Measurements from ENCODE around the gene HIVEP2. TPM values are rescaled to one million over a fixed set of nuclear protein-coding genes. Genes with fewer than 3 reads are reported as not detected.

The HIVEP2 gene
- total and polyA plus RNA-seq, 5 donors from 2014 or later: 9.7 to 76.7 (median 12.3) TPM

DNA sequence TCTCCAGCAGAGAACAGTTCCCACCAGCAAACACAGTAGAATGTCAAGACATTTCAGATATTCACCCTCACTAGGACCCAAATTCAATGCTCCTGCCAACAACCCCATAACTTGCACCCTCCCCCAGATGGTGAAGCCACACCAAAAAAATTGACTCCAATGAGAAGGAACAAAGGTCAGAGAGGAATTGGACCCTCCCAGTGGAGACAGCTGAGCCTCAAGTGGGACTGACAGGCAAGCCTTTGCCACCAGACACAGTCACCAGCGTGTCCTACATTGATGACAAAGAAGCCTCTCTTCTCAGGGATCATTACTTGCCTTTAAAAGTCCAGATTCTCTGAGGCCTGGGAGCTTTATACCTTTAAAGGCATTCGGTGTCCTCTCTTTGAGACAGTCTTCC, 64.8 kb downstream of the HIVEP2 start:
- Mint-ChIP-seq H3K27me3 (no peaks in the 10 kb centered on the region), H3K4me1 (peaks cover 55 to 98% (median 82%) of the 10 kb centered on the region in 4 donors), H3K27ac (peak overlapping the region; percentile 35 to 88 (median 84)), H3K36me3 (peaks cover 40% of the 10 kb centered on the region), H3K4me3 (peak overlapping the region in 2 of 4 donors; percentile 0 to 46), H3K9me3 (peaks cover 0 to 1% (median 0%) of the 10 kb centered on the region in 7 donors)
- no peaks in the 10 kb centered on the region for H3K9me3 ChIP-seq (ENCODE audit: control insufficient read depth in 2 of 2, low read length in 2 of 2)
- H3K27me3 ChIP-seq (ENCODE audit: control insufficient read depth, insufficient read depth, low read length): no peaks in the 10 kb centered on the region
- H3K36me3 ChIP-seq (ENCODE audit: control insufficient read depth, insufficient read depth, low read length): peaks cover 7% of the 10 kb centered on the region
- DNase-seq (no peak), ATAC-seq (ENCODE audit: low read depth in 2 of 2) (no peak)
- peaks cover 71% of the 10 kb centered on the region for H3K4me1 ChIP-seq (ENCODE audit: control insufficient read depth, insufficient read depth, low read length, poor library complexity, severe bottlenecking)
- H3K27ac ChIP-seq (ENCODE audit: insufficient read depth, low read length, poor library complexity, severe bottlenecking): no peak overlapping the region
- H3K4me3 ChIP-seq (ENCODE audit: low read depth, low read length): peak overlapping the region; percentile 28

DNA sequence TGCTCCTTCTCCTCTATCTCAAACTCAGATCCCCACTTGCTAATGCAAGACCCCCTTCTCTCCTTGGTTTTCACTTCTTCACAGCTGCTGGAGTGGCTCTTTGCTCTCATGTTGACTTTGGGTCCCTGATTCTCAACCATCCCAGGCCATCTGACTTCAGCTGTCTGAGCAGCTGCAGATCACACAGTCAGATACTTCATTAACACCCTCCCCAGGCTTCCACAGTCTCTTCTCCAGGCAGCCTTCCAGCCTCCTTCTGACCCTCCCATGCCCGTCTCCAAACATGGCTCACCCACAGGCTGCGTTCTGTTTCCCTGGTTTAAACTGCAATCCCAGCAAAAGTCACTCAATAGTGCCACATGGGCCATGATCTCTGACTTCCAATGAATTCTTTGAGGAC, 65.4 kb downstream of the HIVEP2 start:
- DNase-seq: no peak
- ATAC-seq (ENCODE audit: low read depth in 2 of 2): no peak
- H3K27ac Mint-ChIP-seq: peak overlapping the region; percentile 35 to 88 (median 84)
- no peaks in the 10 kb centered on the region for H3K27me3 ChIP-seq (ENCODE audit: control insufficient read depth, insufficient read depth, low read length)
- peaks cover 68% of the 10 kb centered on the region for H3K4me1 ChIP-seq (ENCODE audit: control insufficient read depth, insufficient read depth, low read length, poor library complexity, severe bottlenecking)
- no peaks in the 10 kb centered on the region for H3K9me3 ChIP-seq (ENCODE audit: control insufficient read depth in 2 of 2, low read length in 2 of 2)
- no peak overlapping the region for H3K4me3 ChIP-seq (ENCODE audit: low read depth, low read length)
- H3K36me3 ChIP-seq (ENCODE audit: control insufficient read depth, insufficient read depth, low read length): peaks cover 8% of the 10 kb centered on the region
- H3K36me3 Mint-ChIP-seq: peaks cover 42% of the 10 kb centered on the region
- H3K4me1 Mint-ChIP-seq: peaks cover 61 to 98% (median 86%) of the 10 kb centered on the region in 4 donors
- H3K27me3 Mint-ChIP-seq: no peaks in the 10 kb centered on the region
- no peak overlapping the region for H3K27ac ChIP-seq (ENCODE audit: insufficient read depth, low read length, poor library complexity, severe bottlenecking)
- H3K9me3 Mint-ChIP-seq: peaks cover 0 to 1% (median 0%) of the 10 kb centered on the region in 7 donors
- peak overlapping the region in 3 of 4 donors; percentile 44 to 47 (median 46) for H3K4me3 Mint-ChIP-seq

DNA sequence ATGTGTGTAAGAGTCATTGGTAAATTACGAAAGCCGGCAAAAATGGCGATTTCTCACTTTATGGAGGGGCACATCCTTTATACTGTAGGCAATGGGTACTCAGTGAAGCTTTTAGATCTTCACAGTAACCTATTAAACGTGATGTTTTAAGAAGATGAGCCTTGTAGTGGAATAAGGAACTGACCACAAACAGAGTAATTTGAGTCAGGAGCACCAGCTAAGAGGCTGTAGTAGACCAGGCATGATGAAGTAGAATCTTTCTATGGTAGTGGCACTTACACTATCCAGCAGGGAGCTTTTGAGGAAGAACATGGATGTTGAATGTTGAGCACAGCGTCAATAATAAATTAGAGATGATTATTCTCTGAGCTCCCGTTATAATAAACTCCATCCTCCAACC, 65.9 kb downstream of the HIVEP2 start:
- Histone ChIP-seq H3K36me3 (ENCODE audit: control insufficient read depth, insufficient read depth, low read length) (peaks cover 8% of the 10 kb centered on the region), H3K4me3 (ENCODE audit: low read depth, low read length) (no peak overlapping the region), H3K9me3 (ENCODE audit: control insufficient read depth in 2 of 2, low read length in 2 of 2) (no peaks in the 10 kb centered on the region), H3K27me3 (ENCODE audit: control insufficient read depth, insufficient read depth, low read length) (no peaks in the 10 kb centered on the region), H3K4me1 (ENCODE audit: control insufficient read depth, insufficient read depth, low read length, poor library complexity, severe bottlenecking) (peaks cover 68% of the 10 kb centered on the region), H3K27ac (ENCODE audit: insufficient read depth, low read length, poor library complexity, severe bottlenecking) (no peak overlapping the region)
- H3K27ac Mint-ChIP-seq: peak overlapping the region; percentile 48 to 88 (median 84)
- DNase-seq (no peak), ATAC-seq (ENCODE audit: low read depth in 2 of 2) (no peak)
- peaks cover 42% of the 10 kb centered on the region for H3K36me3 Mint-ChIP-seq
- H3K4me1 Mint-ChIP-seq: peaks cover 61 to 97% (median 85%) of the 10 kb centered on the region in 4 donors
- no peaks in the 10 kb centered on the region for H3K27me3 Mint-ChIP-seq
- H3K9me3 Mint-ChIP-seq: peaks cover 0 to 1% (median 0%) of the 10 kb centered on the region in 7 donors
- peak overlapping the region in 2 of 4 donors; percentile 46 to 47 for H3K4me3 Mint-ChIP-seq

DNA sequence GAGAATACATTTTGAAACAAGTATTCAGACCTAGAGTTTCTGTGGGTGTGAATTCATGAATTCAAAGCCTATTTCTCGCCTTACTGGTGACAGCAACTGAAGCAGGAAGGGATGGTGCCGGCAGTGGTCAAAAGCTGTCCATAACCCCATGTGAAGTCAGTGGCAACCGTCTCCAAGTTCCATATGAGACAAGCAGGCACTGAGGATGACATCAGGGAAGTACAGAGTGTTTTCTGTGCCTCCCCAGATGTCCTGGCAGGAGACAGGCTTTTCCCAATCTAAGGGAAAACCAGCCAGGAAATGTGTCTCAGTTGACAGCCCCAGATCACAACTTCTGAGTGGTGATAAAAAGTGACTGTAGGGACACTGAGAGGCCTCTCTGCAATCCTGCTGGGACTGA, 66.6 kb downstream of the HIVEP2 start:
- DNase-seq: no peak
- H3K36me3 Mint-ChIP-seq: peaks cover 42% of the 10 kb centered on the region
- Histone ChIP-seq H3K27ac (ENCODE audit: insufficient read depth, low read length, poor library complexity, severe bottlenecking) (peak overlapping the region; percentile 24), H3K4me3 (ENCODE audit: low read depth, low read length) (peak overlapping the region; percentile 39), H3K27me3 (ENCODE audit: control insufficient read depth, insufficient read depth, low read length) (no peaks in the 10 kb centered on the region), H3K9me3 (ENCODE audit: control insufficient read depth in 2 of 2, low read length in 2 of 2) (no peaks in the 10 kb centered on the region), H3K36me3 (ENCODE audit: control insufficient read depth, insufficient read depth, low read length) (peaks cover 8% of the 10 kb centered on the region), H3K4me1 (ENCODE audit: control insufficient read depth, insufficient read depth, low read length, poor library complexity, severe bottlenecking) (peaks cover 65% of the 10 kb centered on the region)
- H3K27me3 Mint-ChIP-seq: no peaks in the 10 kb centered on the region
- H3K27ac Mint-ChIP-seq: peak overlapping the region; percentile 48 to 64 (median 52)
- H3K4me1 Mint-ChIP-seq: peaks cover 65 to 97% (median 86%) of the 10 kb centered on the region in 4 donors
- peak overlapping the region in 2 of 4 donors; percentile 11 to 15 for H3K4me3 Mint-ChIP-seq
- no peak for ATAC-seq (ENCODE audit: low read depth in 2 of 2)
- peaks cover 0 to 1% (median 0%) of the 10 kb centered on the region in 7 donors for H3K9me3 Mint-ChIP-seq

DNA sequence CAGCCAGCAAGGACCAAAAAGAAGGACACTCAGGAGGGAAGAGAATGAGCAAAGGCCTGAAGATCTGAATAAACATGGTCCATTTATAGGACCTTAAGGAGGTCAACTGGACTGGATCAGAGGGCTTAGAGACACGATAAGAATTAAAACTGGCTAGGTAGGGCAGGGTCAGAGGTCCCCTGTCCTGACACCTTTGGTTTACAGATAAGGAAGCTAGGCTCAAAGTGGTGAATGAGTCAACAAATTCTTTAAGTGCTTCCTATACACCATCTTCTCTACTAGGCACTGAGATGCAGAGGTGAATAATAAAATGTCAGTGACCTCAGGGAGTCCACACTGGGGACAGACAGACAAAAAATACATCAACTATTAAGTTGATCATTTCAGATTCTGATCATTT, 70.3 kb downstream of the HIVEP2 start:
- Histone ChIP-seq H3K9me3 (ENCODE audit: control insufficient read depth in 2 of 2, low read length in 2 of 2) (no peaks in the 10 kb centered on the region), H3K27ac (ENCODE audit: insufficient read depth, low read length, poor library complexity, severe bottlenecking) (peak overlapping the region; percentile 66), H3K36me3 (ENCODE audit: control insufficient read depth, insufficient read depth, low read length) (peaks cover 11% of the 10 kb centered on the region), H3K4me3 (ENCODE audit: low read depth, low read length) (peak overlapping the region; percentile 8), H3K27me3 (ENCODE audit: control insufficient read depth, insufficient read depth, low read length) (no peaks in the 10 kb centered on the region), H3K4me1 (ENCODE audit: control insufficient read depth, insufficient read depth, low read length, poor library complexity, severe bottlenecking) (peaks cover 68% of the 10 kb centered on the region)
- H3K27ac Mint-ChIP-seq: peak overlapping the region; percentile 58 to 86 (median 67)
- no peaks in the 10 kb centered on the region for H3K9me3 Mint-ChIP-seq
- H3K4me3 Mint-ChIP-seq: peak overlapping the region in 3 of 4 donors; percentile 17 to 70 (median 41)
- DNase-seq (no peak), ATAC-seq (ENCODE audit: low read depth in 2 of 2) (no peak)
- H3K27me3 Mint-ChIP-seq: no peaks in the 10 kb centered on the region
- H3K4me1 Mint-ChIP-seq: peaks cover 69 to 95% (median 84%) of the 10 kb centered on the region in 4 donors
- H3K36me3 Mint-ChIP-seq: peaks cover 26% of the 10 kb centered on the region

DNA sequence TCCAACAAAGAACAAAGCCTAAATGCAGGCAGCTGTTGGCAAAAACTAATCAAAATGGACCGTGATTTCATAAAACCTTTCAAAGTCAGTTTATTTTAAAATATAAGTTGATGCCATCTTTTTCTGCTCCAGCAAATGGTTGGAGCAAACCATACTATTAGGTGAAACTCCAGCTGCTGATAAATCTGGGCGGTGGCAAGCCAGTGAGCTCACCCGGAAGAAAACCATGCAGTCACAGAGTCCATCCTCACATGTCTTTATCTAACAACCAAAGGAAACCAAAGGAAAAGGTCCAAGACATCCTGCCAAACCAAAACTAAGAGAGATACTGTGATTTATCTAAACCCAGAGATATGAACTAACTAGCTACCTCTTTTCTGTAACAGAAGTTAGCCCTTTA, 72.6 kb downstream of the HIVEP2 start:
- Histone ChIP-seq H3K27ac (ENCODE audit: insufficient read depth, low read length, poor library complexity, severe bottlenecking) (peak overlapping the region; percentile 84), H3K4me1 (ENCODE audit: control insufficient read depth, insufficient read depth, low read length, poor library complexity, severe bottlenecking) (peaks cover 66% of the 10 kb centered on the region), H3K4me3 (ENCODE audit: low read depth, low read length) (peak overlapping the region; percentile 51), H3K27me3 (ENCODE audit: control insufficient read depth, insufficient read depth, low read length) (no peaks in the 10 kb centered on the region), H3K36me3 (ENCODE audit: control insufficient read depth, insufficient read depth, low read length) (peaks cover 7% of the 10 kb centered on the region), H3K9me3 (ENCODE audit: control insufficient read depth in 2 of 2, low read length in 2 of 2) (no peaks in the 10 kb centered on the region)
- peaks cover 15% of the 10 kb centered on the region for H3K36me3 Mint-ChIP-seq
- H3K9me3 Mint-ChIP-seq: no peaks in the 10 kb centered on the region
- H3K27me3 Mint-ChIP-seq: no peaks in the 10 kb centered on the region
- H3K4me3 Mint-ChIP-seq: peak overlapping the region; percentile 40 to 70 (median 60)
- DNase-seq: no peak
- peak overlapping the region; percentile 79 to 92 (median 87) for H3K27ac Mint-ChIP-seq
- no peak for ATAC-seq (ENCODE audit: low read depth in 2 of 2)
- H3K4me1 Mint-ChIP-seq: peaks cover 74 to 90% (median 83%) of the 10 kb centered on the region in 4 donors

DNA sequence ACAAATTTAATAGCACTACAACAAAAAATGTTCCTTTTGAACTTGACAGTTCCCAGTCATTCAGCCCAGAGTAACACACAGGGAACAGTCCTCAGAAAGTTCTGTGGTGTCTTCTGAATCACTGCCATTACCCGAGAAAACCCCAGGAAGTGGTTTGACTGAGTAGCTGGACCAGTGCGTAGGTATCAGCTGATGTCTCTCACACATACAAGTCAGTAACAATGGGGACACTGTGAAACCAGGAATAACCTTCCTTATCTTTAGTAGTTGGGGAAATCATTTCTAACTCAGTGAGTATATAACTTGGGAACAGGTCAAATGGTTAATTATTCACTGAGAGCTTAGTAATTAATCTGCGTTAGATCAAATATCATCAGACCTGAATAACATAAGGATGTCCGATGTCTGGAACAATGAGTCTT, 73.1 kb downstream of the HIVEP2 start:
- H3K36me3 Mint-ChIP-seq: peaks cover 15% of the 10 kb centered on the region
- DNase-seq (peak in 2 of 3 donors; percentile 43 to 78), ATAC-seq (ENCODE audit: low read depth in 2 of 2) (peak; percentile 83 to 86)
- H3K27ac Mint-ChIP-seq: peak overlapping the region; percentile 79 to 92 (median 87)
- Histone ChIP-seq H3K4me3 (ENCODE audit: low read depth, low read length) (peak overlapping the region; percentile 51), H3K36me3 (ENCODE audit: control insufficient read depth, insufficient read depth, low read length) (peaks cover 7% of the 10 kb centered on the region), H3K27ac (ENCODE audit: insufficient read depth, low read length, poor library complexity, severe bottlenecking) (peak overlapping the region; percentile 84), H3K9me3 (ENCODE audit: control insufficient read depth in 2 of 2, low read length in 2 of 2) (no peaks in the 10 kb centered on the region), H3K27me3 (ENCODE audit: control insufficient read depth, insufficient read depth, low read length) (no peaks in the 10 kb centered on the region), H3K4me1 (ENCODE audit: control insufficient read depth, insufficient read depth, low read length, poor library complexity, severe bottlenecking) (peaks cover 69% of the 10 kb centered on the region)
- H3K27me3 Mint-ChIP-seq: no peaks in the 10 kb centered on the region
- H3K4me3 Mint-ChIP-seq: peak overlapping the region; percentile 40 to 70 (median 60)
- H3K4me1 Mint-ChIP-seq: peaks cover 78 to 91% (median 84%) of the 10 kb centered on the region in 4 donors
- no peaks in the 10 kb centered on the region for H3K9me3 Mint-ChIP-seq

Measured in CD4-positive, CD25-positive, alpha-beta regulatory T cell (primary cell).